ENCODE measurements around the gene PSD4.

PSD4 gene

DNA sequence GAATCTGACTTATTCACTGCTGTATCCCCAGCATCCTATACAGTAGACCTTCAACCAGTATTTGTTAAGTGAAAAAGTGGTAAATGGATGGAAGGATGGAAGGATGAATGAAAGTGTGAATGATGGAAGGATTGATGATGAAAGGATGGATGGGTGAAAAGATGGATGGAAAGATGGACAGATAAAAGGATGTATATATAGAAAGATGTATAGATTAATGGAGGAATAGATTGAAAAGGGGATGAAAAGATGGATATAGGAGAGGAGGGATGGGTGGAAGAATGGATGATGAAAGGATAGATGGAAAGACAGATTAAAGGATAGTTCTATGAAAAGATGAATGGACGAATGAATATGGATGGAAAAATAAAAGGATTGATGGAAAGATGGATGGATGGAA lies 50.0 kb downstream of the PSD4 start:
- Mint-ChIP-seq H3K27me3 (ENCODE audit: low read depth, poor library complexity) (no peaks in the 10 kb centered on the region), H3K36me3 (ENCODE audit: low read depth) (peaks cover 47% of the 10 kb centered on the region), H3K27ac (no peak overlapping the region), H3K9me3 (no peaks in the 10 kb centered on the region), H3K4me1 (peaks cover 39% of the 10 kb centered on the region), H3K4me3 (no peak overlapping the region)
- no peak for TF ChIP-seq CTCF (IDR thresholded peaks at IDR 0.05)
- DNase-seq: no peak

DNA sequence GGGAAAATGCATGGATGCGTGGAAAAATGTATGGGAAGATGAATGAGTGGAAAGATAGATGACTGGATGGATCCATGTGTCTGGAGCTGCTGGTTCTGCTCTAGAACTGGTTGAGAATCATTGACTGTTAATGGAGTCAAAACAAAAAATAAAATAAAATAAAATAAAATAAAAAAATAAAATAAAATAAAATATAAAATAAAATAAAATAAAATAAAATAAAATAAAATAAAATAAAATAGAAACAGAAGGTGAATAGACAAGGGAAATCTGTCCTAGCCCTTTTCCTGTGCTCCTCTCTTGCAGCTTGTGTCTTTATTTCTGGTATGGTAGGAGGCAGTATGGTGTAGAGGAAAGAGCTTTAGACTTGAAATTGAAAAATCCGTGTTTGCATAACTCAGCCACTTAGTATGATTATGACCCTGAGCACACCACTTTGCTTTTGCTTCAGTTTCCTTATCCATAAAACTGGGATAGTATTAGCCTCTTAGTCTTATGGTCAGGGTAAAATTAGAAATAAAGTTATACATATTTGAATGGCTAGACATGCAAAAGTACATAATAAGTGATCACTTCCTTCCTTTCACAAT lies 51.0 kb downstream of the PSD4 start:
- H3K4me1 Mint-ChIP-seq: peaks cover 48% of the 10 kb centered on the region
- peaks cover 46% of the 10 kb centered on the region for H3K36me3 Mint-ChIP-seq (ENCODE audit: low read depth)
- H3K9me3 Mint-ChIP-seq: no peaks in the 10 kb centered on the region
- TF ChIP-seq CTCF (IDR thresholded peaks at IDR 0.05): no peak
- H3K27me3 Mint-ChIP-seq (ENCODE audit: low read depth, poor library complexity): peaks cover 4% of the 10 kb centered on the region
- H3K4me3 Mint-ChIP-seq: peak overlapping the region; percentile 4
- DNase-seq: no peak
- H3K27ac Mint-ChIP-seq: peak overlapping the region; percentile 33

GRCh38 chr2:113225263-113226259 lies 51.8 kb downstream of the PSD4 start:
- Mint-ChIP-seq H3K4me3 (peak overlapping the region; percentile 61), H3K27ac (peak overlapping the region; percentile 97), H3K27me3 (ENCODE audit: low read depth, poor library complexity) (peaks cover 6% of the 10 kb centered on the region), H3K36me3 (ENCODE audit: low read depth) (peaks cover 46% of the 10 kb centered on the region), H3K9me3 (no peaks in the 10 kb centered on the region), H3K4me1 (peaks cover 56% of the 10 kb centered on the region)
- peak; percentile 65 for DNase-seq
- no peak for TF ChIP-seq CTCF (IDR thresholded peaks at IDR 0.05)

DNA sequence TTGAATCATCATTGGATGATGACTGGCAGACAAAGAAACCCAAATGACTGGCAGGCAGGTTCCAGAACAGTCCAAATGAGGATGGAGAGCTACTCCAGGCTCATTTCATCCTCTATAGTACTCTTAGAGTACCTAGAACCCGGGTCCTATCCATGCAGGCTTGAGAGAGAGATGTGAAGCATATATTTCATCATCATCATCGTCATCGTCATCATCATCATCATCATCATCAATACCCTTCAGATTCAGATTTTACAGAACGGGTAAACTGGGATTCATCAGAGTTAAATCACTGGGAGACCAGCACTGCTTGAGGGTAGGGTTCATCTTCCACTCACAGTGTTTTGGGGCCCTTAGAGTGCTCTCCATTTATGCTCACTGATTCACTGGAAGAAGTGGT lies 52.7 kb downstream of the PSD4 start:
- no peak for TF ChIP-seq CTCF (IDR thresholded peaks at IDR 0.05)
- H3K36me3 Mint-ChIP-seq (ENCODE audit: low read depth): peaks cover 53% of the 10 kb centered on the region
- DNase-seq: no peak
- H3K27ac Mint-ChIP-seq: peak overlapping the region; percentile 97
- peak overlapping the region; percentile 33 for H3K4me3 Mint-ChIP-seq
- peaks cover 65% of the 10 kb centered on the region for H3K4me1 Mint-ChIP-seq
- peaks cover 6% of the 10 kb centered on the region for H3K27me3 Mint-ChIP-seq (ENCODE audit: low read depth, poor library complexity)
- H3K9me3 Mint-ChIP-seq: no peaks in the 10 kb centered on the region

GRCh38 chr2:113227290-113227689 lies 53.5 kb downstream of the PSD4 start:
- Mint-ChIP-seq H3K27ac (peak overlapping the region; percentile 97), H3K36me3 (ENCODE audit: low read depth) (peaks cover 60% of the 10 kb centered on the region), H3K4me3 (no peak overlapping the region), H3K9me3 (no peaks in the 10 kb centered on the region), H3K4me1 (peaks cover 70% of the 10 kb centered on the region), H3K27me3 (ENCODE audit: low read depth, poor library complexity) (peaks cover 6% of the 10 kb centered on the region)
- TF ChIP-seq CTCF (IDR thresholded peaks at IDR 0.05): no peak
- DNase-seq: no peak
